GM19468 (cell line): Measurements from ENCODE around the gene MAP2.

Experiments
- ATAC-seq: cut with Tn5 transposase; IDR thresholded peaks from one replicate; pipeline ENCODE4 v1.9.1; 2021; ENCODE audit warnings: mild to moderate bottlenecking, moderate library complexity, moderate number of reproducible peaks; ENCODE audit not compliant: unreplicated experiment; ENCODE audit errors: extremely low read depth

MAP2 gene, protein sequence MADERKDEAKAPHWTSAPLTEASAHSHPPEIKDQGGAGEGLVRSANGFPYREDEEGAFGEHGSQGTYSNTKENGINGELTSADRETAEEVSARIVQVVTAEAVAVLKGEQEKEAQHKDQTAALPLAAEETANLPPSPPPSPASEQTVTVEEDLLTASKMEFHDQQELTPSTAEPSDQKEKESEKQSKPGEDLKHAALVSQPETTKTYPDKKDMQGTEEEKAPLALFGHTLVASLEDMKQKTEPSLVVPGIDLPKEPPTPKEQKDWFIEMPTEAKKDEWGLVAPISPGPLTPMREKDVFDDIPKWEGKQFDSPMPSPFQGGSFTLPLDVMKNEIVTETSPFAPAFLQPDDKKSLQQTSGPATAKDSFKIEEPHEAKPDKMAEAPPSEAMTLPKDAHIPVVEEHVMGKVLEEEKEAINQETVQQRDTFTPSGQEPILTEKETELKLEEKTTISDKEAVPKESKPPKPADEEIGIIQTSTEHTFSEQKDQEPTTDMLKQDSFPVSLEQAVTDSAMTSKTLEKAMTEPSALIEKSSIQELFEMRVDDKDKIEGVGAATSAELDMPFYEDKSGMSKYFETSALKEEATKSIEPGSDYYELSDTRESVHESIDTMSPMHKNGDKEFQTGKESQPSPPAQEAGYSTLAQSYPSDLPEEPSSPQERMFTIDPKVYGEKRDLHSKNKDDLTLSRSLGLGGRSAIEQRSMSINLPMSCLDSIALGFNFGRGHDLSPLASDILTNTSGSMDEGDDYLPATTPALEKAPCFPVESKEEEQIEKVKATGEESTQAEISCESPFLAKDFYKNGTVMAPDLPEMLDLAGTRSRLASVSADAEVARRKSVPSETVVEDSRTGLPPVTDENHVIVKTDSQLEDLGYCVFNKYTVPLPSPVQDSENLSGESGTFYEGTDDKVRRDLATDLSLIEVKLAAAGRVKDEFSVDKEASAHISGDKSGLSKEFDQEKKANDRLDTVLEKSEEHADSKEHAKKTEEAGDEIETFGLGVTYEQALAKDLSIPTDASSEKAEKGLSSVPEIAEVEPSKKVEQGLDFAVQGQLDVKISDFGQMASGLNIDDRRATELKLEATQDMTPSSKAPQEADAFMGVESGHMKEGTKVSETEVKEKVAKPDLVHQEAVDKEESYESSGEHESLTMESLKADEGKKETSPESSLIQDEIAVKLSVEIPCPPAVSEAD (N-terminal part only)

GRCh38 chr2:209423562-209424198, at the start of gene MAP2:
TSS of gene MAP2 (plus strand) at chr2:209424047. CDS start at chr2:209653171, 229,124 bp downstream.
- ATAC-seq = peak; percentile 96

- ATAC-seq = no peak
These were observed 47.2 kb upstream of the MAP2 start for GRCh38 chr2:209376686-209377085.

DNA sequence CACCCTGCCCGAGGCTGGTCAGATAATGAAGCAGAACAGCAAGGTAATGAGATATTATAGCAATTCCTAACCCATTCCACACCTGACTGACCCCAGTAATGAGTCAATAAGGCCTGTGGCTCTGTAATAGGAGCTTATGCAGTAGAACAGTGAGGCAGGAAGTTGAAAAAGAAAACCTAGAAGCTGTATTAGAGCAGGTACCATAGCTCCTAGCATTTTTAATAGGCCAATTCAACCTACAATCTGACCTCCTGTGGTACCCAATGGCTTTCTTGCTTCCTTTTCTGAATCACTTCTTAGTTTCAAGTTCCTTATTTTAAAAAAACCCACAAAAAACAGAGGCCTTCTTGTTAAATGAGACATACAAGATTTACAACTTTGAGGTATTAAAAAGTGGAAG, 43.6 kb upstream of the MAP2 start:
- ATAC-seq = peak; percentile 99

GRCh38 chr2:209381091-209381490, 42.8 kb upstream of the MAP2 start:
- no peak for ATAC-seq

DNA sequence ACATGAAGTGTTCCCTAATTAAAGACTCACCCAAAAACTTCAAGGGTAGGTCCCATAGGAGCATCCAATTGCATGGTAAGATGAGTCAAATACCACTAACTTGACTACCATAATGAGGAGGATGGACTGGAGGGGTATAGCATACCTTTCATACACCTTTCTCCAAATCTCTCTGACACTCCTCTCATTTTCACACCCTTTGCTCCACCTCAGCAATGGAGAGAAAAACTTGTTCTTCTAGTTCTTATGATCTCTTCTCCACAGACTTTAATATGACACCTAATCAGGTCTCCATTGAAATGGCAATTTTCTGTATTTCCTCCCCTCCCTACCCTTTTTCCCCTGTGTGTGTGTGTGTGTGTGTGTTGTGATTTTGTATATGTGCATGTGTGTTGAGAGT, 41.1 kb upstream of the MAP2 start:
- ATAC-seq = no peak

GRCh38 chr2:209383212-209383611, 40.6 kb upstream of the MAP2 start:
- no peak for ATAC-seq

DNA sequence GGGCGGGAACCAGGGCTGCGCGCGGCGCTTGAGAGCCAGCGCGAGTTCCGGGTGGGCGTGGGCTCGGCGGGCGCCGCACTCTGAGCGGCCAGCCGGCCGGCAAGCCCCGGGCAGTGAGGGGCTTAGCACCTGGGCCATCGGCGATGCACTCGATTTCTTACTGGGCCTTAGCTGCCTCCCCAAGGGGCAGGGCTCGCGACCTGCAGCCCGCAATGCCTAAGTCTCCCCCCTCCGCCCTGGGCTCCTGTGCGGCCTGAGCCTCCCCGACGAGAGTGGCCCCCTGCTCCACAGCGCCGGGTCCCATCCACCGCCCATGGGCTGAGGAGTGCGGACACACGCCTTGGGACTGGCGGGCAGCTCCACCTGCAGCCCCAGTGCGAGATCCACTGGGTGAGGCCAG, 36.5 kb upstream of the MAP2 start:
- no peak for ATAC-seq

DNA sequence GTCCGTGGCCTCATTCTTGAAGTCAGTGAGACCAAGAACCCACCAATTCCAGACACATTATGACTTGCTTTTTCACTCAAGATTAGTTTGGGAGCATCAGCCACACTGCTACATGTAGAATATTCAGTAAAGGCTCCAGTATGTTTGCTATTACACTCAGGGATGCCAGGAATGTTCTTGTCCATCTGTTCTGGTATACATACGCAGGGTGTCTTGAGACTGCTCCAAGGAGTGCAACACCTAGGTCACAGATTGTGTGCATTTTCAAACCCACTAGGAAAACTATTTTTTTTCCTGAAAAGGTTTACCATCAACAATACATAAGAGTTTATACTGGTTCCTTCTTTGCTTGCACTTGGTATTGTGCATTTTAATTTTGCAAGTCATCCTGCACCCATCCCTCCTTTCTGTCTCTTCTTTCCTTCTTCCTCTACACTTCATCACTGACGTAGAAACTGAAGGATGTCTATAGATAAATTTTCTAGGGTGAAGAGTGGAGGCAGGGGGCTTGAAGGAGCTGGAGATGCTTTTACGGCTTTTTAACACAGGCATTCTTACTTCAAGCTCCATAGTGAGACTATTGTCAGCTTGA, 35.3 kb upstream of the MAP2 start:
- ATAC-seq = no peak

GRCh38 chr2:209389171-209389618, 34.7 kb upstream of the MAP2 start:
- ATAC-seq = no peak

DNA sequence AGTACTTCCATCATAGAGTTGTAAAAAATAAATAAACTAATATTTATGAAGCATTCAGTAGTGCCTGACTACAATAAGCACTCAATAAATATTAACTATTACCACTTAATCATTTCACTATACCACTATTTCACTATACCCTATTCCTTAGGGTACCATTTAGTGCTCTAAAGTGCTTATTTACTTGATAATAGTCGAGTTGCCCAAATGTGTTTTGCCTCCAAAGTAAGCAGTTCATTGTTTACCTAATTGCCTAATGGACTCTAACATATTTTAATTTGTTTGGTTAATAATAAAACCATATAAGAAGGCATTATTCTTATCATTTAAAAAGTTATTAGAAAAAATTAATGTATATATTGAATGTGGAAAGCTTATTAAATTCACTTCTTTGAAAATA, 33.0 kb upstream of the MAP2 start:
- no peak for ATAC-seq

DNA sequence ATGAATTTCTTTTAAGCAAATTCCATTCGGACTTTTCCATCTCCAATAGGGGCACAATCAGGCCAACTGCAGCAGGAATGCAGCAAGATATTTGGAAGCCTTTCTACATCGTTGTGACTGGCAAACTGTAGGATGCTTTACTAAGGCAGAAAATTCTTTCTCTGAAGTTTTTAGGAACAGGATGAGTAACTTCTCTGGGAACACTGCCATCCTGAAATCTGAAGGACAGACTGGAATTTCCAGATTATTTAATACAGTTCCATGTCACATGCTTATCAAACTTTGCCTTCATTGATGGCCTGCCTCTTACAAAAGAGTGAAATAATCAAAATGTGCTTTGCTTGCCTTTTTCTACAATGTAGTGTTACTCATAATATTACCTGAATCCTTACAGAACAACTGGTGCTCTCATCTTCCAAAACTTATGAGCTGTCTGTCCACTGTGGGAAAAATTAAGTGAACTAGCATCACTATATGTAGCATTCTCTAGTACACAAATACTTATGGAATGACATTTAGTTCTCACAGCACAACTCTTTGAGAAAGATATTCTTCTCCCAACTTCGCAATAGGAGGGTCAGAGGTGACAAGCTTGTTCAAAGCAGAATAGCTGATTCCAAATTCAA, 32.0 kb upstream of the MAP2 start:
- ATAC-seq = no peak

DNA sequence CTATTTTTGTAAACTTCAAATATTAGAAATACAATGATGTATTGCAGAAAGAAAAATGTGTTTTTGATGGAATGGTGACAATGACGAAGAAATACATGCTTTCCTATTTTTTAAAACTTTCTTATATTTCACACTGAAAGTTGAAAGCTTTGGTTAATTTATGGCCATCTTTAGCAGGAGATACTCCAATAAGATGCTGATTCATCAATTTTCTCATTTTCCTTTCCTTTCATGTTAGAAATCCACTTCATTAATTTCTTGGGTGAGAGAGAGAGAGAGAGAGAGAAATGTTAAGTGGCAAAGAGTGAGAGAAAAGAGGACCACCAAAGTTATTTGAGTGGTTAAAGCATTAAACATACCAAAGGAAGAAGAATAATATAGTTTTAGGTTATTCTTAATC, 28.6 kb upstream of the MAP2 start:
- ATAC-seq = no peak

DNA sequence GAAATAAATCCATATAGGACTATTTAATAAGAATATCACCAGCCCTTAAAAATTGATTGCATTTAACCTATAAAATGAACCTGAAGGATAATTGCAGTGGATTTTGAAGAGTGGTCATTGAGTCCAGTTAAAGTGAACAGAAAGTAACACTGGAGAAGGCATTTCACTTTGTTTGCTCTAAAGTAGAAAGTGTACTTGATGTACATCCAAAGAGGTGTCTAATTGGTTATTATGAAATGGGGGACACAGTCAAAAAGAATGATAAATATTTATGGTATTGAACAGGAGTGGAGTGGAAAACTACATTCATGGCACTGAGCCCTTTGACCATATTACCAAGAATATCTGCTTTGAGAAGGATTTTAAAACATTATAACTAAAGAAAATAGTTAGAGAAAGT, 28.2 kb upstream of the MAP2 start:
- ATAC-seq = no peak

- ATAC-seq = no peak
These were observed 25.4 kb upstream of the MAP2 start for GRCh38 chr2:209398463-209398862.

GRCh38 chr2:209401788-209402187, 22.1 kb upstream of the MAP2 start:
- no peak for ATAC-seq

GRCh38 chr2:209411296-209411695, 12.6 kb upstream of the MAP2 start:
- no peak for ATAC-seq

DNA sequence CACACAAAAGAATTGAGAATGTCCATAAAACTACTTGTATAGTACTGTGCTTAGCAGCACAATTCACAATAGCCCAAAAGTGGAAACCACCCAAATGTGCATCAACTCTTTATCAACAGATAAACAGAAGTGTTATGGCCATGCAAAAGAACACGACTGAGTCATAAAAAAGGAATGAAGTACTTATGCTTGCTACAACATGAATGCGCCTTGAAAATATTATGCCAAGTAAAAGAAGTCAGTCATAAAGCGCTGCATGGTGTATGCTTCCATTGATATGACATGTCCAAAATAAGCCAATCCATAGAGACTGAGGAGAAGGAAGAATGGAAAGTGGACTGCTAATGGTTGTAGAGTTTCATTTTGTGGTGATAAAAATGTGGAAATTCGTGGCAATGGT, 12.1 kb upstream of the MAP2 start:
- no peak for ATAC-seq

DNA sequence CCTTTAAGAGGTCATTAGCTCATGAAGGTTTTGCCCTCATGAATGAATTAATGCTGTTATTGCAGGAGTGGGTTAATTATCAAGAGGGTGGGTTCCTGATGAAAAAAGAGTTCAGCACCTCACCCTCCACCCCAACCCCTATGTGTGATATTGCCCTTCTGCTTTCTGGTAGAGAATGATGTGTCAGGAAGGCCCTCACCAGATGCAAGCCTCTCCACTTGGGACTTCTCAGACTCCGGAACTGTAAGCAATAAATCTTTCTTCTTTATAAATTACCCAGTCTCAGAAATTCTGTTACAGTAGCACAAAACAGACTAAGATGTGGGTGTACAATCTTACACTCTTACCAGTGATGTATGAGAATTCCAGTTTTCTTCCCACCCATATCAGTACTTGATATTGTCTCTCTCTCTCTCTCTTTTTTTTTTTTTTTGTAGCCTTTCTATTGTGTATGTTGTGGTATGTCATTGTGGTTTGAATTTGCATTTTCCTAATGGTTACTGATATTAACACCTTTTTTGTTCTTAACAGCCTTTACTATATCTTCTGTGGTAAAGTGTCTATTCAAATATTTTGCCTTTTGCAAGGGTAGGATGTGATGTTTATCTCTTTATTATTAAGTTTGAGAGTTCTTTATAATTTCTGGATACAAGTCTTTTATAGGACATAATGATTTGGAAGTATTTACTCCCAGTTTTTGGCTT, 10.4 kb upstream of the MAP2 start:
- ATAC-seq = no peak

DNA sequence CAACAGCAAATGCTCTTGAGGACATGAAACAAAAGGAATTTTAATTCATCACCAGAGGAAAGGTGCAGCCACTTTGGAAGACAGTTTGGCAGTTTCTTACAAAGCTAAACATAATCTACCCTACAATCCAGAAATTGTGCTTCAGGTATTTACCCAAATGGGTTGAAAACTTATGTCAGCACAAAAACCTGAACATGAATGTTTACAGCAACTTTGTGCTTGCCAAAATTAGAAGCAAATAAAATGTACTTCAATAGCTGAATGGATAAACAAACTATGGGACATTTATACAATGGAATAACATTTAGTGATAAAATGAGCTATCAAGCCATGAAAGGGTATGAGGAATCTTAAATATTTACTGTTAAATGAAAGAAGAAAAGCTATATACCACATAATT, 6.9 kb upstream of the MAP2 start:
- ATAC-seq = no peak
